Fibroblast of skin of back (primary cell): Measurements from ENCODE around the gene MUC5AC.

ENCODE experiments used
- DNase-seq: peaks from one replicate; pipeline ENCODE4 v3.0.0-alpha.2; 2013

The MUC5AC gene

DNA sequence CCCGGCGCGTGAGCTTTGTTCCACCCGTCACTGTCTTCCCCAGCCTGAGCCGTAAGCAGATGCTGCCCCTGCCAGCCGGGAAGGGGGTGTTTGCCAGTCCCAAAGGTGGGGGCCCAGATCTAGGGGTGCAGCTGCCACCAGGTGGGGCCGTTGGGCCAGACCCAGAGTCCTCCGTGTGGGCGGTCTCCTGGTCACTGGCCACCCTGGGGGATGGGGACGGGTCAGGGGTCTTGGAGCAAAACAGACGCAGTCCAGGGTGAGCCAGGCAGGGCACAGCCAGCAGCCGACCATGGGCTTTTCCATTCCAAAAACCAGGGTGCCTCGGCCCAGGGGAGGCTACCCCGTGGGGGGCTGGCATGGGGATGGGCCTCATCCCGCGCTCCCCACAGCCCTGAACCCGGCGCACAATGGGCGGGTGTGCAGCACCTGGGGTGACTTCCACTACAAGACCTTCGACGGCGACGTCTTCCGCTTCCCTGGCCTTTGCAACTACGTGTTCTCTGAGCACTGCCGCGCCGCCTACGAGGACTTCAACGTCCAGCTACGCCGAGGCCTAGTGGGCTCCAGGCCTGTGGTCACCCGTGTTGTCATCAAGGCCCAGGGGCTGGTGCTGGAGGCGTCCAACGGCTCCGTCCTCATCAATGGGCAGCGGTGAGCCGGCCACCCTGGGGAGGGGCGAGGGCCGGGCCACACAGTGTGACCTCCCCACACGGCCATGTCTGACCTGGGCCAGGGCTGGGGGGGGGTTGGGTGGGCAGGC lies 68.7 kb downstream of the MUC5AC start:
- no peak for DNase-seq

DNA sequence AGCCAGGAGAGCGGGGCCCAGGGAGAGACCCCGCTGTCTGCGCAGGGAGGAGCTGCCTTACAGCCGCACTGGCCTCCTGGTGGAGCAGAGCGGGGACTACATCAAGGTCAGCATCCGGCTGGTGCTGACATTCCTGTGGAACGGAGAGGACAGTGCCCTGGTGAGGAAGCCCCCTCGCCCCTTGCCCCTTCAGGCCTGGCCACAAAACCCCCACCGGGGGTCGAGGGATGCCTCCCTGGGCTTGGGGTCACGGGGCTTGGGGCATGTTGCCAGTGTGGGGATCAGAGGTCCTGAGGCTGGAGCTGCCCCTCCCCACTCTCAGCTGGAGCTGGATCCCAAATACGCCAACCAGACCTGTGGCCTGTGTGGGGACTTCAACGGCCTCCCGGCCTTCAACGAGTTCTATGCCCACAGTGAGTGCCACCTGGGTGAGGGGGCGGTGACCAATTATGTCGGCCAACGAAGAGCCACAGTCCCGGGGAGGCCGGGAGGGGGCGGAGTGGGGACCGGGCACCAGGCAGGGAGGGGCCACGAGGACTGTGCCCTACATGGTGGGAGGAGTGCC lies 69.3 kb downstream of the MUC5AC start:
- no peak for DNase-seq

GRCh38 chr11:1227551-1228100 lies 69.9 kb downstream of the MUC5AC start:
- no peak for DNase-seq

DNA sequence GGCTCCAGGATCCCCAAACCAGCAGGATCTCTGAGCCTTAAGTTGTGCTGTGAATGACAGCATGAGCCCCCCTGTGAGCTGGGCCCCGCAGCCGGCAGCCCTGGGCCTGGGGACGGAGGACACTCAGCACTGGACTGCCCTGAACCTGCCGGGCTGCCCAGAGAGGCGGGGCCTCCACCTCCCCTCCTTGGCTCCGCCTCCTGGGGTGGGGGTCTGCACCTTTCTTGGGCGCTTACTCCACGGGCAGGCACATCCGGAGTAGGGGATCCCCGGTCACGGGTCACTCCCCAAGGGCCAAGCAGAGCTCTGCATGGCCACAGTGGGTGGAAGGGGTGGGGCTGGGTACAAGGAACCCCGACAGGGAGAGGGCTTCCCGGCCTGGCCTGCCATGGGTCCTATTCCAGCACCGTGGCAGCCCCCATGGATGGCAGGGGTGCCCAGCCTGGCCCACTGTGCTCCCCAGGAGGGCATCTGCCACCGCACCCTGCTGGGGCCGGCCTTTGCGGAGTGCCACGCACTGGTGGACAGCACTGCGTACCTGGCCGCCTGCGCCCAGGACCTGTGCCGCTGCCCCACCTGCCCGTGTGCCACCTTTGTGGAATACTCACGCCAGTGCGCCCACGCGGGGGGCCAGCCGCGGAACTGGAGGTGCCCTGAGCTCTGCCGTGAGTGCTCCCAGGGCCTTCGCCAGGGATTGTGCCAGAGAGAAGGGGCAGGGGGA lies 70.5 kb downstream of the MUC5AC start:
- DNase-seq: no peak

GRCh38 chr11:1228921-1229451 lies 71.2 kb downstream of the MUC5AC start:
- no peak for DNase-seq

DNA sequence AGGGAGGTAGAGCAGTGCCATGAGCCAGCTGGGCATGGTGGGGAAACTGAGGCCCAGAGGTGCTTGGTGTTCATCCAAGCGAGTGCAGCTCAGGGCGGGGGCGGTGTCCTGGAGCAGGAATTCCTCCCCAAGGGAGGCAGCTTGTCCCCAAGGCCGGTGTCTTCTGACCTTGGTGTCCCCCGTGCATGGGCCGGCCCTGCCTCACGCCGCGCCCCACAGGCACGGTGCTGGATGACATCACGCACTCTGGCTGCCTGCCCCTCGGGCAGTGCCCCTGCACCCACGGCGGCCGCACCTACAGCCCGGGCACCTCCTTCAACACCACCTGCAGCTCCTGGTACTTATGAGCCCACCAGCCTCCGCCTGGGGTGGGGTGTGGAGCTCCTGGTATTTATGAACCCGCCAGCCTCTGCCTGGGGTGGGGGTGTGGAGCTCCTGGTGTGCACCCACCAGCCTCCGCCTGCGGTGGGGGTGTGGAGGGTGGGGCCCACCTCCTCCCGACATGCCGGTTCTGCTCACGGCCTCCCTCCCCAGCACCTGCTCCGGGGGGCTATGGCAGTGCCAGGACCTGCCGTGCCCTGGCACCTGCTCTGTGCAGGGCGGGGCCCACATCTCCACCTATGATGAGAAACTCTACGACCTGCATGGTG lies 71.8 kb downstream of the MUC5AC start:
- no peak for DNase-seq

DNA sequence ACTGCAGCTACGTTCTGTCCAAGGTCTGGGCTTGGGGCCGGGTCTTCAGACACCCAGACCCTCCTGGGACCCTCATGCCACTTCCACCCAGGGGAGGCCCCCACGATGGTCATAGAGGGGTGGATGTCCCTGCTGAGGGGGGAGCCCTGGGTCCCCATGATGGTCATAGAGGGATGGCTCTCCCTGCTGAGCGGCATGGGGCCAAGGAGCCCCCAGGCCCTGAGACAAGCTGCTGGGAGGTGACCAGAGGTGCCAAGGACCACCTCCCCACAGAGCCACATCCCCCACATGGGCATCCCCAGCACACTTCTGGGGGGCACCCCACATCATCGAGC lies 72.3 kb downstream of the MUC5AC start:
- DNase-seq: no peak

DNA sequence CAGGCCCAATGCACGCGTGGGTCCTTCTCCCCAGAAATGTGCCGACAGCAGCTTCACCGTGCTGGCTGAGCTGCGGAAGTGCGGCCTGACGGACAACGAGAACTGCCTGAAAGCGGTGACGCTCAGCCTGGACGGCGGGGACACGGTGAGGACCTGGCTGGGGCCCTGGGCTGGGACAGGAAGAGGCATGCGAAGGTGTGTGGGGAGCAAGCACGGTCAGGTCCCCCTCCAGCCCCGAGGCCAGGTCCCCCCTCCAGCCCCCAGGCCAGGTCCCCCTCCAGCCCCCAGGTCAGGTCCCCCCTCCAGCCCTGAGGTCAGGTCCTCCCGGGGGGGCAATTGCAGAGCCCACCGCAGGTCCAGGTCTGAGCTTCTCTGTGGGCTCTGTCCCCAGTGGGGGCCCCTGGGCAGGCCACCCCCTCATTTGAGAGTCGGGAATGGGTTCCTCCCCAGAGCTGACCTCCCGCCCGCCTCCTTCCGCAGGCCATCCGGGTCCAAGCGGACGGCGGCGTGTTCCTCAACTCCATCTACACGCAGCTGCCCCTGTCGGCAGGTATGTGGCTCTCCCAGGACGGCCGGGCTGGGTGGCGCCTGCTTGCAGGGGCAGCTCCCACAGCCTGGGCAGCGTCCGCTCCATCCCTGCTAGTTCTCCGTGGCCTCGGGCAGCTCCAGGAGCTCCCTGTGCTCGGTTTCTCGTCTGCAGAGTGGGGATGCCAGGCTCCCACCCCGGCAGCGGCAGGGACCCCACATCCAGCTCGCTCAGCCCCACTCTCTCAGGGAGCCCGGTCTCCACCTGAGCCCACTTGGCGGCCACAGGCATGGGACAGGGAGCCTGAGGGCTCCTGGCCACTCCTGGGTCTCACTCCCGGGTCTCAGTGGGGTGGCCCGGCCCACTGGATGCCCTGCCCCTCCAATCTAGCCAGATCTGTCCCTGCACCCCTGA lies 73.0 kb downstream of the MUC5AC start:
- no peak for DNase-seq

- DNase-seq: no peak
Measured at GRCh38 chr11:1231396-1232020, 73.8 kb downstream of the MUC5AC start.

GRCh38 chr11:1232021-1232882 lies 74.5 kb downstream of the MUC5AC start:
- DNase-seq: no peak

- DNase-seq: no peak
Measured at GRCh38 chr11:1232883-1233321, 75.1 kb downstream of the MUC5AC start.

- DNase-seq: no peak
Measured at GRCh38 chr11:1233351-1234053, 75.7 kb downstream of the MUC5AC start.

DNA sequence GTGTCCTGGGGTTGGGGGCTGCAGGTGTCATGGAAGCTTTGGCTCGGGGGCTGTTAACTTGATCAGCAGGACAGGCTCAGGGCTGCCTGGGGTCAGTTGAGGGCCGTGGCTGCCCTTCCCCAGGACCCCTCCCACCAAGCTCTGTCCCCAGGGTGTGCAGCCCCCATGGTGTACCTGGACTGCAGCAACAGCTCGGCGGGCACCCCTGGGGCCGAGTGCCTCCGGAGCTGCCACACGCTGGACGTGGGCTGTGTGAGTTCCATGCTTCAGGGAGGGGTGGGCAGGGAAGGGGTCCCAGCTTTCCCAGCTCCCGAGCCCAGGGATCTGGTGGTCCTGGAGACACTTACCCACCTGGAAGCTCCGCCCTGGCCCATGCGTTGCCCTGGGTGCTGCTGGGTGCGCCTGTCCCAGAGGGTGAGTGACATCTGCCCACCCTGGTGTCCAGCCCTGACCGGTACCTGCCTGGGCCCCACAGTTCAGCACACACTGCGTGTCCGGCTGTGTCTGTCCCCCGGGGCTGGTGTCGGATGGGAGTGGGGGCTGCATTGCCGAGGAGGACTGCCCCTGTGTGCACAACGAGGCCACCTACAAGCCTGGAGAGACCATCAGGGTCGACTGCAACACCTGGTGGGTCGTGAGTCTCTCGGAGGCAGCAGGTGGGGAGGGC lies 76.4 kb downstream of the MUC5AC start:
- DNase-seq: no peak

DNA sequence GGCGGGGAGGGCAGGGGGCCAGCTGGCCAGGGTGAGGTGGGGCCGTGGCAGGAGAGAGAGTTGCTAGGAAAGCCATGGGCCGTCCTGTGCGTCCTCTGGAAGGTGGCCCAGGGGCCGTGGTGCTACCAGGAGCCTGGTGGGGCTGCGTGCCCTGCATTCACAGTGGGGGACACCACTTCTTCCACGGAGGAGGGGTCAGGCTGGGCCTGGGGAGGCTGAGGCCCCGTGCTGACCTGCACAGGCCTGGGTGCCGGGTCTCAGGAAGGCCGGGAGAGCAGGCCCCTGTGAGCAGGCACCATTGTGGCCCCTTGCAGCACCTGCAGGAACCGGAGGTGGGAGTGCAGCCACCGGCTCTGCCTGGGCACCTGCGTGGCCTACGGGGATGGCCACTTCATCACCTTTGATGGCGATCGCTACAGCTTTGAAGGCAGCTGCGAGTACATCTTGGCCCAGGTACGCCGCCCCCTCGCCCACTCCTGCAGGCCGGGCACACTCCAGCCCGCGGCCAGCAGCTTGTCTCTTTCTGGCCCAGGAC lies 77.1 kb downstream of the MUC5AC start:
- no peak for DNase-seq

DNA sequence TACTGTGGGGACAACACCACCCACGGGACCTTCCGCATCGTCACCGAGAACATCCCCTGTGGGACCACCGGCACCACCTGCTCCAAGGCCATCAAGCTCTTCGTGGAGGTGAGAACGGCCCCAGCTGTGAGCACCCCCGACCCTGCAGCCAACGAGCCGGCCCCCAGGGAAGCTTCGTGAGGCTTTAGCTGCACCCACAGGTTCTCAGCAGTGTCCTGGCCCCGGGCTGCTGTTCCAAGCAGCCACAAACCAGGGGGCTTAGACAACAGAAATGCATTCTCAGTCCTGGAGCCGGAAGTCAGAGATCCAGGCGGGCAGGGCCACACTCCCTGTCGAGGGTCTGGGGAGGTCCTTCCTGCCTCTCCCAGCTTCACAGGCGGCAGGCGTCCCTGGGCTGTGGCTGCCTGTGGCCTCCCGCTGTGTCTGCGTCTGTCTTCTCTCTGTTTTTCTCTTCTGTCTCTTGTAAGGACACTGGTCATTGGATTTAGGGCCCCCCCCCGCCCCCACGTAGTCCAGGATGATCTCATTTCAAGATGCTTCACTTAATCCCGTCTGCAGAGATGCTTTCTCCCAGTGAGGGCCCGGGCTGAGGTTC lies 77.7 kb downstream of the MUC5AC start:
- peak; percentile 12 for DNase-seq

DNA sequence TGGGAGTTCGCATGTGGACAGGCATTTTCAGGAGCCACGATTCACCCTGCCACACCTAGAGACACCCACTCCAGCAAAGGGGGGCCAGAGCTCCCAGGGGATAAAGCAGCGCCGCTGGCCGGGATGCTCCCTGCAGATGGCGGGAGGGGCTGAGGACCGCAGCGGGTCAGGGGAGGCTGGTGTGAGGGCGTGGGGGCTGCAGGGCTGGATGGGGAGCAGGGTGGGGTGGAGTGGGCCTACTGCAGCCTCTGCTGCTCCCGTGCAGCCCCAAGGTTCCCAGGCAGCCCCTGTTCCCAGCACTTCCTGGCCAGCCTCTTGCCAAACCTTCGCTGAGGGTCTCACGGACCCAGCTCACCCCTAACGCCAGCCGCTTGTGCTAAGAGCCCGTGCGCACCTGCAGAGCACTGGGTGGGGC lies 78.2 kb downstream of the MUC5AC start:
- DNase-seq: no peak

- no peak for DNase-seq
Measured at GRCh38 chr11:1236316-1237127, 78.8 kb downstream of the MUC5AC start.
